ENCODE data around the gene THBD. TPM values are rescaled to one million over a fixed set of nuclear protein-coding genes. Genes with fewer than 3 reads are reported as not detected.
A peak's percentile ranks its signal among the peaks of the same experiment; 100 is the strongest.

Gene THBD
- total RNA-seq, 1 donor from 2014 or later: 19.2 TPM

DNA sequence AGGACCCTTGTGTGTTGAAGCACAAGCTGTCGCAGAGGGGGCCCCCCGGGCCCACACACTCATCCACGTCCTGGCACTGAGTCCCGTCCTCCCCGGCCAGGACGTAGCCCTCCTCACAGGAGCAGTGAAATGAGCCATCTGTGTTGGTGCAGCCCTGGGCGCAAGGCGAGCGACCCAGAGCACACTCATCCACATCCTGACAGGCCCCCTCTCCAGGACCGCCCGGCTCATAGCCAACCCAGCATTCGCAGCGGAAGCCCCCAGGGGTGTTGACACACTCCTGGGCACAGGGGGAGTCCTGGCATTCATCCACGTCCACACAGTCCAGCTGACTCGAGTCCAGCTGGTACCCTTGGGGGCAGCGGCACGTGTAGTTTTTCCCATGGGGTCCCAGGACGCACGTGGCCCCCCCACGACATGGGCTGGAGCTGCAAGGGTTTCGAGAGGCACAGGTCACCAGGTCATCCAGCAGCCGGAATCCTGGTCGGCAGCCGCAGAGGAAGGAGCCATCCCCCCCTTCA, 35.4 kb upstream of the THBD start:
- DNase-seq: no peak

DNA sequence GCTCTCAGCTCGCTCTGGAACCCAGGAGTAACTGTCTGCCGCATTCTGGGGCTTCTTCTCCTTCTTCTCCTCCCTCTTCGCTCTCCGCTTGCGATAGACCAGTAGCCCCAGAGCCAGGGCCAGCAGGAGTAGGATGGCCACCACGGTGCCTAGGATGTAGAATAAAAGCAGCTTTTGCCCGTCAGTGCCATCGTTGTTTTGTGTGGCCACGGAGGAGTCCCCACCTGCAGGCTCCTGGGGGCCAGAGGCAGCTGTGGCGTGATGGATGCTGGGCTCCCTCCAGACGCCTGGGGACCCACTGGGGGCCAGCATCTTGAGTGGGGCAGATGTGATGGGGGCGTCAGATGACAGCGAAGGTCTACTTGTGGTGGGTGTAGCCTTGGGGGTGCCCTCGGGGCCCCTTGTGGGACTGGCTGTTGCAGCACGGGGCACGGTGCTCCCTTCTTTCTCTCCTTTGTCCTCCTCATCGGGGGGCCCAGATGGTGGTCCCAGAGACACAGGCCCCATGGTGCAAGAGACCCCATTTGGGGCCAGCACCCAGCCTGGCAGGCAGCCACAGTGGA, 34.9 kb upstream of the THBD start:
- no peak for DNase-seq

DNA sequence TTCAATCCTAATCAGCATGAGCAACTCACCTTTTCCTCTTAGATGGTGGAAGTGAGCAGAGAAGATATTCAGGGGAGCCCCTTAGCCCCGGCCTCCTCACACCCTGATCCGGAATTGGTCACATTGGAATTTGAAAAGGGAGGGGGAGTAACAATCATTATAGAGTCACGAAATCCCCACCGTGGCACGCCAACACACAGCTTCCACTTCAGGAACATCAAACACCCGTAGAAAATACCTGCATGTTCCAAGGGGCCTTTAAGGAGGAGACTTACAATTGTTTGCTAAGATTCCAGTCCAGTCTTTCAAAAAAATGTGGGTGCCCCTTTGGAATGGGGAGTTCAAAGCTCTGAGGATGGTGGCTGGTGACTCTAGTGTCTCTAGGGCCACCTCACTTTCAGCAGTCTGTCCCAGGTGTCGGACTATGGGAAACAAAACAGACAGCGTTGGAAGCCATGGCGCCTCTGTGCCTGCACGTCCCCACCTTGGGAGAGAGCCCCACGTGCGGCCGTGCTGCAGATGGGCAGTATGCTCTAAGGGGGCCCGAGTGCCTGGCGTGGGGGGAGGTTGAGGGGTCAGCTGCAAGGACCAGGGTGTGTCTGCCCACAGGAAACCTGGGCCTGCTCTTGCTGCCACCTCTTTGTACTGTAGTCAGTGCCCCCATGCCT, 34.2 kb upstream of the THBD start:
- no peak for DNase-seq

DNA sequence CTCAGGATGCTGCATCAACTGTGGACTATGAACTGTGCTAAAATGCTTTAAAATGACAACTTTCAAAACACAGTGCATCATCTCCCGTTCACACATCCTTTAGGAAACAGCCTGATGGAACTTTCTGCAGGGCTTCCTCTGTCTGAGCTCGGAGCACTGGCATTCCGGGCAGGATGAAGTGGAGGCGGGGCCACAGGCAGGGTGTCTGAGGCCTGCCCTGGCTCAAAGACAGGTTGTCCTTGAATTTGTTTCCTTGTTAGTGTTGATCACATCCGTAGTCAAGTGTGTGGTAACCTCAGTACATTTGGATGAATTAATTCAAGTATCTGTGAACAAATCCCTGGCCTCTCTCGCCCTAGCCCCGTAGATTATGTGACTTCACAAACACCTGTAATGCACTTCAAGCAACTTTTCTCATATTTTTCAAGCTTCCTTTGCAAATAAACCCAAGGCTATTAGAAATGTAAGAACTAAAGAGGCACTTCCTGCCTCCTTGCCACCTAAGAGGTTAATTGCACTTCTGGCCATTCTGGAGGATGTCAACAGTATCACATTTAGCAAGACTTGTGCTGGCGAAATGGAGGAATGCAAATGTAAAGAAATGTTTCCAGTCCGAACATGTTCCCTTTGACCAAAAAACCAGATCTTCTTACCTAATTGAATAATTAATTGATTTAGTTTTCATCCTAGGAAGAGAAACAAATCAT, 33.5 kb upstream of the THBD start:
- peak; percentile 22 for DNase-seq

DNA sequence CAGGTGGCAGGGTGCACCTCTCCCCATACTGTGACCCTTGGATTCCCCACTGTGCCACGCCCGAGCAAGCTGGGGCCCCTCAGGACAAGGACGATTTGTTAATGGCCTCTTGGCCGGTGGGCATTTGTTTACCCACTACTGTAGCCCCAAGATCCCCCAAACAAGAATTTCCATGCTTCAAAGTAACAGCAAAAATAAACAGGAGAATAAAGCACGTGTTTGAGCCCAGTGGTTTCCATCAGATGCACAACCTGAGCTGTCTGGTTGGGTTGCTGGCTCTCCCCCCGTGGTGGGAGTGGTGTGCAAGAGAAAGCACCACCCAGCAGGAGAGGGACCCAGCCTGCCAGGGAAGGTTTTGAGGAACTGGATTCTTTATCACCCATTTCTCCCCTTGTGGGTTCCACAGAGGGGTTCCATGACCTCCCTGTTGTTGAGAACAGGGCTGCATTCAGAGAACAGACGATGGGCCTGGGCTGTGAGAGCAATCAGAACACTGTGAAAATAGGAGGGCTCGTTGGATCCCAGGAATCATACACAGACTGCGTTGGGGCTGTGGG, 31.9 kb upstream of the THBD start:
- no peak for DNase-seq

DNA sequence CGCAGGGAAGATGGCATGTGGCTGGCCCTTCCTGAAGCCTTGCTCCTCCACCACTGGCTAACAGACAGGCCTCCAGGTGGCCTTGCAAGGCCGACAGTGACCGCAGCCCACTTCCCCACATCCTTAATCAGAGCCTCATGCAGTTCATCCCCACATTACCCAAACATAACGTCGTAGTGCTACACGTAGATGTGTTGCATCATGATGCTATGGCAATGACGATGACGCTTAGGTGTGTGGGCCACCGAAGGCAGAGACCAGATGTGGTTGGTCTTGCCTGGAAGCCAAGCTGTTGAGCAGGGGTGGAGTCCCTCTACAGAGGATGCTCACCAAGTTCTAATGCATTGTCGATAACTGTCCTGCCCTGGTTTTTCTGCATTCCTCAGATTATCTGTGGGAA, 31.0 kb upstream of the THBD start:
- DNase-seq: no peak

DNA sequence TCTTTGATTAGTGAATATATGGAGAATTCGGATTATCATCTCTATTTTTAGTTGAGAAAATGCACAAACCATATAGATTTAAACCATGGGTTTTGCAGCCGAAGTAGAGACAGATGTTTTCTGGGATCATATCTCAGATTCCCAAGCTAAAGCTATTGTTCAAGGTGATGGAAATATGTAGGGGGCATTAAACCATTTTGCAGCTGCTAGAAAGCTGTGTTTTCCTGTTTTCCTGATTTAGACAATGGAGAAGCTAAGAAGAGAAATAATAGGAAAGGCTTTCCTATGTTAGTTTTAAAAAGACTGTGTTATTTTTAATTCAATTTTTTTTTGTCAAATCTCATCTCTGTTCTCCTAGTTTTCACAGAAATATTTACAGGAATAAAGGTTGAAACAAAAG, 30.5 kb upstream of the THBD start:
- no peak for DNase-seq

DNA sequence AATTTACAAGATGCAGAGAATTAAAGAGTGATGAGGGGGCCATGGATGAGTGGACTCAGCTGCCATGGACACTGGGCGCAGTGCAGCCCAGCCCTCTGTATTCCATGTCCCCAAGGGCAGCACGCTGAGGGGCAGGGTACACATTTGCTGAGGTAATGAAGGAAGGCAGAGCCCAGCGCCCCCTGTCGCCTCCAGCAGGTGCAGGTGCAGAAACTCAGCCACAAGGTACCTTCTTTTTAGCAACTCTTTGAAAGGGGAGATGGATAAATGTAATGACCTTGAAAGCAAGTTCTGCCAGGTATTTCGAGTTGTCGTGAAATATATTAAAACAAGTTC, 29.5 kb upstream of the THBD start:
- no peak for DNase-seq

DNA sequence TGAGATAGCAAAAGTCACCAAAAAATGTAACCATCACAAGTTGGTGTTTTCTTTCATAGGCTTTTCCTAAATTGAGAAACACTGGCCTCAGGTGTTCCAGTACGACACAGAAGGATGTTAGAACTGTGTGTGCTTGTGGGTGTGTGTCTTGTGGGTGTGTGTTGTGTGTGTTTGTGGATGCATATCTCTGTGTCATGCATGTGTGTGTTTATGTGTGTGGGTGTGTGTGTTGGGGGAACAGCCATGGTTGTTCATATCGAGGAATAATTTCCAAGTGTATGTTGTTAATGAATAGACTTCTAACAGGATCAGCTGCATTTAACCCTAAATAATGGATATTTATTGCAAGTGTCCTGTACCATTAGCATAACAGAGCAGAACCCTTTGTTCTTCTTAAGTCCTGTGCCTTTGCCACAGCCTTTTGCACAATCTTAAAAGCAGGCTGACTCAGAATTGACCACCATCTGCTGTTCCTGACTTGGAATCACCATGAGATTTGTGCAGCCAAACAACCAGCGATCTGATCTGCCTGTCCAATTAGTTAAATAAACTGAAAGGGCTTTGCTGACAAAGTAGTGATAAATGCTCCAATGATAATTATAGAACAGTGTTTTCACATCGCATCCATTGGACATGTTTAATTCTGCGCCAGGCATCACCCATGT, 29.0 kb upstream of the THBD start:
- no peak for DNase-seq

DNA sequence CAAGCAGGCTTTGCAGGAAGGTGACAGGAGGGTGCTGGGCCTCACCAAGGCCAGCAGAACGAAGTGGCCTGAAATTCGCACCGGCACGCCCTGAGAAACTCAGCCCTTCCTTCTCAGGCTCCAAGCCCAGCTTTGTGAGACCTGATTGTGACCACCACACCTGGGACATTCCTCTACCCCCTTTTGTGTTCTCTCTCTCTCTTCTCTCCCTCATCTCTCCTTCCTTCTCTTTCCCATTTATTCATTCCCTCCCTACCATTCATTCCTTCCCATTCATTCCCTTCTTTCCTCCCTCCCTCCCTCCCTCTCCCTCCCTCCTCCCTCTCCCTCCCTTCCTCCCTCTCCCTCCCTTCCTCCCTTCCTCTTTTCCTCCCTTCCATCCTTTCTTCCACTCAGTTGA, 27.8 kb upstream of the THBD start:
- DNase-seq: no peak

DNA sequence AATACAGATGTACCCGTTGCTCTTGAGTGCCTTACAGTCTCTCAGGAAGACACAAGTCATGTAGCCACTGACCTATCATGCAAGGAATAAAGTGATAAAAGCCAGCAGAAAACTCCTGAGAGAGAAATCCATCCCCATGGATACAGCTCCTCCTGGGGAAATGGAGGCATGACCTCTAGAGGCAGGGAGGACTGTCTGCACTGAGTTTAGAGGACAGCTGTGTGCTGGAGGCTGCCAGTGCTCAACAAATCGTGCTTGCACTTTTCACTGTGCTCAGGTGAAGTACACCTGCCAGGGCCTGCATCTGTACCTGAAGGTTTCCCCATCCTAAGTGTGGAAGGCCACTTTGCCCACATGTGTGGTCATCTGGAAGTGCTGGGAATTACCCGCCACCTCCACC, 24.6 kb upstream of the THBD start:
- no peak for DNase-seq

DNA sequence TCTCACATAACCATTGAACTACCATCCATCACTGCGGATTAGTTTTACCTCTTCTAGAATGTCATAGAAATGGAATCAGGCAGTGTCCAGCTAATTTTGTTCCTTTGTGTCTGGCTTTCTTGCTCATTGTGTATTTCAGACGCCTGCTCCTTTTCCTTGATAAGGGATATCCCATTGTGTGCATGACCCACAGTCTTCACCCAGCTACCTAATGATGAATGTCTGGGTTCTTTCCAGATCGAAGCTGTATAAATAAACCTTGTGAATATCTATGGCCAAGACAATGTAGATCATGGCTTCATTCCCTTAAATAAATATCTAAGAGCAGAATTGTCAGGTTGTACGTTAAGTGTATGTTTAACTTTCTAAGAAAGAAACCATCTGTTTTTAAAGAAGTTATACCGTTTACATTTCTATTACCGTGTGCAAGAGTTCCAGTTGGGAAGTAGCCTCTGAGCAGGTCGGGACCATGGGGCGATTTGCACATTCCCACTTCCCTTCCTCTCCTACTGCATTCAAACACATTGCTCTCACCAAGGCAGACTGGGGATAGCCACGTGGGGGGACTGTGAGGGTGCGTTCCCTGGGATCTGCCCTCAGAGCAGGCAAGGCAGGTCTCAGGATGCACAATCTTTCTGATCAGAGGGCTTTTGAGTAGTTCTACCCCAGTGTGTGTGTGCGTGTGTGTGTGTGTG, 23.6 kb upstream of the THBD start:
- DNase-seq: no peak

DNA sequence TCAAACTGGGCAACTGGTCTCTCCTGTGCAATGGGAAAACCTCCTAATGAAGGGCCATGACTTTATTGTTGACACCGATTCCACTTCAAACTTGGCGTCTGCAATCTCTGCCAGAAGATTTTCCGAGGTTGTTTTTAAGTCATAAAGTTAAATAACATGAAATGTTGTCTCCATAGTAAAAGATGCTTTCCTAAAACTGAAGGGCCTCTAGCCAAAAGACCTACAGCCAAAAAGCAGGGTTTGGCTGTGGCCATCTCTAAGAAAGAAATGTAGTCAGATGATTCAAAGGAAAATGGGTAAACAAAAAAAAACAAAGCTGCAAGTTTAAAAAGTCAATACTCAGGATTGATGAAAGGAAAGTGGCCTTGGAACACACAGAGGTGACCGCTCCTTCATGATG, 22.5 kb upstream of the THBD start:
- no peak for DNase-seq

DNA sequence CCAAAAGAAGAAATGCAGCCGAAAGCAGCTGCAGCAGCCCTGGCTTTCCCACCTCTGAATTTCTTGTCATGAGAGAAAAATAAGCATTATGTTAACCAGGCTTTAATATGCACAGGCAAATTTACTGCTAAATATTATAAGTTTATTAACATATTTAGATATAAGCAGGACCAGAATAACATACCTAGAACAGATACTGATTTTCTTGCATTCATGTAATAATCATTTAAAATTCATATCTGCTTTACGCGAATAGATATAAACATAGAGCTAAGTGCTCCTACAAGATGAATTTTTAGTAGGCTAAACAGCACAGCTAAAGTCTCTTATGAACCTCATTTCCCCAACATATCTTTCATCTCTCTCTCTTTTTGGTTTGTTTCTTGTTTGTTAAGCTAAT, 21.9 kb upstream of the THBD start:
- no peak for DNase-seq

DNA sequence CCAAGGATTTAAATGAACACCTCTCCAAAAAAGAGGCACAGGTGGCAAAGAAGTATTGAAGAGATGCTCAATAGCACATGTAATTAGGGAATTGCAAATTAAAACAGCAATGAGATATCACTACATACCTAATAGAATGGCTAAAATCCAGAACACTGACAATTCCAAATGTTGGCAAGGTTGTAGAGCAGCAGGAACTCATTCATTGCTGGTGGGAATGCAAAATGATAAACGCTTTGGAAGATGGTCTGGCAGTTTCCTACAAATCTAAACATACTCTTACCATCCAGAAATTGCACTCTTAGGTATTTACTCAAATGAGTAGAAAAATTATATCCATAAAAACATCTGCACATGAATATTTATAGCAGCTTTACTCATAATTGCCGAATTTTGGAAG, 19.6 kb upstream of the THBD start:
- no peak for DNase-seq

DNA sequence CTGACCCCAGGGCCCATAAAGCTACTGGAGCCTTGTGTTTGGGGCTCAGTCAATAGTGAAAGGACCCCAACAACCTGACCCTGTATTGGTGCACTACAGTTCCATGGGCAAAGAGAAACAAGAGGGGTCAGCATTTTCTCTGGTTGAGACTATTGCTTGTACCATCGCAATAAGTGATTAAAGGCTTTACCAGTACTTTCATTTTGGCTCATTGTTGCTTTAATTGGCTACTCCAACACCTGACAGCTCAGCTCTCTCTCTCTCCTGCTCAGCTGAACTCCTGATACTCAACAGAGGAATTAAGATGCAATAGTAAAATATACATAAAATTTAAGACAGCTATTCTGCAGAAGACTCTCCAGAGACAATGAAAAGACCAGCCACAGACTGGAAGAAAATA, 18.8 kb upstream of the THBD start:
- no peak for DNase-seq

DNA sequence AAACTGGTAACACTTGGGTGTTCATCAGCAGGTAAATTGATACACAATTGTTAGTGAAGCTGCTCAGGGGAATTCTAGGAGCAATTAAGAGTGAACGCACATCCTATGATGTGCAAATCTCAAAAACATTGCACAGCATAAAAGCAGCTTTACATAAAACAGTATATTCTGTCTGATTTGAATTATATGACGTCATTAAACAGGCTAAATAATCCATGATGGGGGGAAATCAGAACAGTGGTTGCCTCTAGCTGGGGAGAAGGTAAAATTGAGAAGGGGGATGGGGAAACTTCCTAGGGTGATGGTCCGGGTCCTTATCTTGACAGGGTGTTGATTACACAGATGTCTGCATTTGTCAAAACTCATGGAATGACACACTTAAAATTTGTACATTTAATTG, 17.3 kb upstream of the THBD start:
- no peak for DNase-seq

DNA sequence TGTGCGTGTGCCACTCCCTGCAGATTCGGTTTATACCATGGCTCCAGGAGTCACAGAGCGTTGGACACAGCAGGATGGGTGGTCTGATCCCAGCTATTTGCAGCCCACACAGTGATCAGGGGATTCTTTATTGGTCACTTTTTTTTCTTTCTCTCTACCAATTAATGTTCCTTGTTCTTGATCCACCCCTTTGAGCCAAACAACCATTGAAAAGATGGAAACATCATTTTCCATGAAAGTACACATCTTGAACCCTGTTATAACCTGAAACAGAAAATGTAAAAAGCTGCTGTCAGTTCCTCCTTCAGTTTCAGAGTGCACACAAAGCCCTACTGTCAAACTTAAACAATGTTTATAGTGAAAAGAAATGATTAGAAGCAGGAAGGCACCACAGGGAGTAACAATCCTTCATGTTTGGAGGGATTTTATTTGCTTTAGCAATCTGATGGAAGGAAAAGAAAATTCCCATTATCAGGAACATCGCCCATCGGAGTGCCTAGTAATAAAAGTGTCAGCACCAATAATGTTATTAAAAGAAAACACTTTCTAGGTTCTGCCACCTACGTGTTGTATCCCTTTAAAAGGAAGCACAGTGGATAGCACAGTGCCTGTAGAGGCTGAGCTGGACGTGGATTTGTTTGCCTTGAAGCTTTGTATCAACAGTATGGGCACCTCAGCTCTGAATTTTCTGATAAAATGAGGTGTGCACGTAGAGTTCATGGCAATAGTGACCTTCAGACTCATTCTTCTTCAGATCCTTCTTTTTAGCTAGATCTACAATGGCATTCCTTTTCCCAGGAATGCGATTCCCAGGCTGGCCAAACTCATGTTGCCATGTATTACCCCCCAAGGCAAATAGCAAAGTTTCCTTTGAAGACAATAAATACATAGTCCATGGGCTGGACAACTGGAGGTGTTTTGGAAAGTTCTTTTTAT, 16.1 kb upstream of the THBD start:
- DNase-seq: no peak

DNA sequence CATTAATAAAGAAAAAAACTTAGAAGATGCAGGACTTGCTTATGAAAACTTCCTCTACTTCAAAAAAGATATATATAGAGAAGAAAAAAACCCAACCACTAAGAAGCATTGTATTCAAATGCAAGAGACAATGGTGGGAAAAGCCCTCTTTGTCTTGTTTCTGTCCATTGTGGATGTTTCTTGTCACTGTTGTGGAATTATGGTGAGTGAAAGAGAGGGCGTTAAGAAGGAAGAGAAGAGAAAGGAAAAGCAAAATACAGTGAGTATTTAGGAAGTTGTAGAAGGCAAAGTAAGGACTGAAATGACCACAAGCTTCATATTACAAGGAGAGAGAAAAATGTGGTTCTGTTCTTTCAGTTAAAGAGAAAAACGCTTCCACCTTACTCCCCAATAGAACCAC, 14.1 kb upstream of the THBD start:
- DNase-seq: no peak

DNA sequence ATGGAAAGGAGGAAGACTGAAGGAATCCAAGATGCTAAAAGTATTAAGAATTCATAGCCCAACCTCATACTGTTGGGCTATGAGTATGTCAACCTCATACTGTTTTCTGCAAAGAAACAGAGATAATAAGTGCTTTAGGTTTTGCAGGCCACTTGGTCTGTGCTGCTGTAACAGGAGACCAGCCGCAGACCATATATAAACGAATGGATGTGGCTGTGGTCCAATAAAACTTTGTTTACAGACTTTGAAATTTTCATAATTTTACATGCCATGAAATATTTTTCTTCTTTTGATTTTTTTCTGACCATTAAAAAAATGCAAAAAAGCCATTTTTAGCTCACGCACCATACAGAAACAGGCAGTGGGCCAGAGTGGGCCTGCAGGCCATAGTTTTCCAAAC, 13.7 kb upstream of the THBD start:
- DNase-seq: no peak

DNA sequence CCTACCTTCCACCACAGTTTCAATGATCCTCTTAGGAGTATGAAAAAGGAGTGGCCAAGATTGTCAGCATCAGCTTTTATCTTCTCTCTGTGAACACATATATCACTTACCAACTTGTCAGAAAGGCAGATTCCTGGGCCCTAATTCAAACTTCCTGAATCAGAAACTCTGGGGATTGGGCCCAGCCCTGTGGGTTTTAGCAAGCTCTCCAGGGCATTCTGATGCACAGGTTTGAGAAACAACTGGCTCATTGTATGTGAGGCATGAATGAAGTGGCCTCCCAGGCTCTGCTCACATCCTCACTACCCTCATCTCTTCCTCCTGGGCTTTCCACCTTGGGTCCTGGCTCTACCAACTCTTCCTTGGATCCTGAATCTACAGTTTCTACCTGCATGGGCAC, 13.2 kb upstream of the THBD start:
- DNase-seq: no peak
